B cell (primary cell): Measurements from ENCODE around the gene DNM2. TPM values are rescaled to one million over a fixed set of nuclear protein-coding genes. Genes with fewer than 3 reads are reported as not detected.

Experiments
- ATAC-seq: fragments of 200-7000 bp; cut with Tn5 transposase; one replicate; pipeline ENCODE4 v1.10.0; 2021; ENCODE audit warnings: low read depth, mild to moderate bottlenecking, moderate number of reproducible peaks, moderate library complexity
- CTCF ChIA-PET: fragments of 350-600 bp; sonication (Branson Sonifier 250); formaldehyde crosslinking; loops from one replicate; lab custom pipeline; 2021; ENCODE audit warnings: antibody characterized with exemption, inconsistent platforms; lab: Charles Lee
- POLR2A ChIA-PET: fragments of 350-600 bp; sonication (Branson Sonifier 250); formaldehyde crosslinking; loops from one replicate; lab custom pipeline; 2021; ENCODE audit warnings: antibody characterized with exemption; lab: Charles Lee
- DNase-seq: peaks from one replicate; pipeline ENCODE4 v3.0.0; 2013
- H2AFZ ChIP-seq: 2 replicates; pipeline ENCODE4 v1.6.1; 2012; ENCODE audit warnings: mild to moderate bottlenecking, low read depth, low read length; ENCODE audit not compliant: insufficient read depth, poor library complexity, severe bottlenecking
- H3K27ac ChIP-seq, 2 donors: 1 replicate in 1 of 2; 2 replicates in 1 of 2; pipeline ENCODE4 v1.5.1; 2012 to 2013; ENCODE audit warnings: low read length in 2 of 2, mild to moderate bottlenecking in 2 of 2, moderate library complexity in 1 of 2
- H3K27me3 ChIP-seq, 4 experiments: fragments of 200-600 bp in 1 of 4; sonication (generic) in 1 of 4; replicated peaks in 1 of 4; 1 replicate in 2 of 4; 2 replicates in 2 of 4; pipeline versions ENCODE4 v1.6.1 to v1.7.0; 2013 to 2016; ENCODE audit warnings: low read length in 3 of 4, mild to moderate bottlenecking in 2 of 4, mixed read lengths in 1 of 4, moderate library complexity in 1 of 4; ENCODE audit not compliant: insufficient read depth in 4 of 4, control insufficient read depth in 3 of 4; ENCODE audit errors: control extremely low read depth in 1 of 4
- H3K36me3 ChIP-seq, 2 experiments: replicated peaks in 1 of 2; 1 replicate in 1 of 2; 2 replicates in 1 of 2; pipeline versions ENCODE4 v1.6.1 to v1.7.1; 2013; ENCODE audit warnings: low read length in 1 of 2; ENCODE audit not compliant: insufficient read depth in 2 of 2, control insufficient read depth in 1 of 2; ENCODE audit errors: control extremely low read depth in 1 of 2, extremely low read depth in 1 of 2
- H3K4me1 ChIP-seq, 2 donors: fragments of 200-600 bp in 1 of 2; sonication (generic) in 1 of 2; 1 replicate in 1 of 2; 2 replicates in 1 of 2; pipeline versions ENCODE4 v1.5.1 to v1.6.1; 2013 to 2017; ENCODE audit warnings: low read length in 2 of 2; ENCODE audit not compliant: control insufficient read depth in 2 of 2, insufficient read depth in 2 of 2
- H3K4me2 ChIP-seq: replicated peaks from 2 replicates; pipeline ENCODE3; 2012; ENCODE audit warnings: mild to moderate bottlenecking, low read depth, low read length; ENCODE audit not compliant: poor library complexity, severe bottlenecking
- H3K4me3 ChIP-seq, 5 experiments: fragments of 200-600 bp in 1 of 5; sonication (generic) in 1 of 5; 1 replicate in 3 of 5; 2 replicates in 2 of 5; pipeline versions ENCODE4 v1.5.1 to v1.7.0; 2011 to 2016; ENCODE audit warnings: low read length in 4 of 5, mild to moderate bottlenecking in 4 of 5, low read depth in 2 of 5, control low read depth in 1 of 5, moderate library complexity in 1 of 5; ENCODE audit not compliant: insufficient read depth in 1 of 5; ENCODE audit errors: control extremely low read depth in 1 of 5, extremely low read depth in 1 of 5
- H3K79me2 ChIP-seq: fragments of 200-600 bp; sonication (generic); one replicate; pipeline ENCODE4 v1.6.0; 2016; ENCODE audit warnings: low read length; ENCODE audit not compliant: control insufficient read depth, insufficient read depth
- H3K9ac ChIP-seq: fragments of 200-600 bp; sonication (generic); 2 replicates; pipeline ENCODE4 v1.6.1; 2017; ENCODE audit warnings: mild to moderate bottlenecking, low read length, moderate library complexity
- H3K9me3 ChIP-seq, 3 donors: one replicate each; pipeline versions ENCODE4 v1.6.1 to v1.7.1; 2013; ENCODE audit warnings: low read length in 2 of 3; ENCODE audit not compliant: control insufficient read depth in 2 of 3, insufficient read depth in 1 of 3; ENCODE audit errors: control extremely low read depth in 1 of 3
- H4K20me1 ChIP-seq: 2 replicates; pipeline ENCODE4 v1.6.0; 2012; ENCODE audit warnings: mild to moderate bottlenecking, low read length; ENCODE audit not compliant: insufficient read depth, control insufficient read depth, poor library complexity, severe bottlenecking
- H3K27ac Mint-ChIP-seq: one replicate; pipeline ENCODE4 v1.8.0; 2021; ENCODE audit warnings: mixed read lengths
- H3K27me3 Mint-ChIP-seq: one replicate; pipeline ENCODE4 v1.8.0; 2021; ENCODE audit warnings: mixed read lengths
- H3K4me1 Mint-ChIP-seq: one replicate; pipeline ENCODE4 v1.8.0; 2021; ENCODE audit warnings: mixed read lengths
- H3K4me3 Mint-ChIP-seq: one replicate; pipeline ENCODE4 v1.8.0; 2021; ENCODE audit warnings: mixed read lengths
- H3K9me3 Mint-ChIP-seq: one replicate; pipeline ENCODE4 v1.8.0; 2022; ENCODE audit warnings: mixed read lengths; ENCODE audit not compliant: insufficient read depth
- CTCF ChIP-seq: fragments of 200-600 bp; IDR thresholded peaks from one replicate; pipeline ENCODE4 v1.8.0; 2022; ENCODE audit warnings: antibody characterized with exemption, mild to moderate bottlenecking
- EZH2 ChIP-seq: IDR thresholded peaks from 2 replicates; pipeline ENCODE4 v1.6.1; 2012; ENCODE audit warnings: borderline replicate concordance, low read depth, mild to moderate bottlenecking, moderate library complexity, low read length; ENCODE audit not compliant: insufficient read depth, poor library complexity, severe bottlenecking
- WGBS: methylation state at CpG from one replicate; pipeline ENCODE4 v1.1.5; 2013; ENCODE audit warnings: missing lambda C conversion rate; ENCODE audit not compliant: insufficient coverage; 5-methylcytosine and 5-hydroxymethylcytosine counted together
- intact Hi-C: fragments of 100-400 bp; cut with micrococcal nuclease; formaldehyde crosslinking; loops from one replicate; pipeline ENCODE4 v1.10.0; 2022
- polyA plus RNA-seq: library from polyadenylated mRNA; depleted of rRNA; stranded (reverse); fragments of >200 nt; gene quantifications from 2 replicates; pipeline ENCODE4 v1.2.3, GENCODE V29; 2012
- total RNA-seq, 2 donors: library from RNA; stranded (reverse); fragments of 120-200 nt in 1 of 2; gene quantifications; 1 replicate in 1 of 2; 2 replicates in 1 of 2; pipeline versions ENCODE4 v1.2.3 to v1.2.4, GENCODE V29; 2013 to 2022

The DNM2 gene
- total and polyA plus RNA-seq, 2 donors (not counting 1 experiment from before 2014, with no cell fraction given): 163 to 353 TPM

GRCh38 chr19:10835089-10835753 is 117.3 kb downstream of the DNM2 start:
- no peak for DNase-seq
- H4K20me1 ChIP-seq: peaks cover 7% of the 10 kb centered on the region
- H3K9me3 ChIP-seq: peaks cover 1 to 31% (median 9%) of the 10 kb centered on the region in 3 donors
- no peaks in the 10 kb centered on the region for H3K27me3 Mint-ChIP-seq
- peaks cover 14% of the 10 kb centered on the region for H3K4me1 Mint-ChIP-seq
- H3K79me2 ChIP-seq: no peaks in the 10 kb centered on the region
- no peak for ATAC-seq
- H3K4me2 ChIP-seq: peak overlapping the region; percentile 87
- peak overlapping the region; percentile 85 for H2AFZ ChIP-seq
- no peaks in the 10 kb centered on the region for H3K27me3 ChIP-seq
- ChIA-PET POLR2A (interaction anchor here (0.5 to 2.0 kb wide), 14 partner anchors 12 to 747 kb away, joined by 3 to 18 read pairs (median 4); partner anchors contain the start of genes CARM1, DNM2, KRI1 and QTRT1), CTCF (interaction anchor here (0.6 to 5.0 kb wide), 7 partner anchors 11 to 136 kb away, joined by 3 to 62 read pairs (median 4); partner anchors contain the start of genes CARM1 and DNM2)
- H3K27ac Mint-ChIP-seq: peak overlapping the region; percentile 100
- peaks cover 0 to 17% of the 10 kb centered on the region in 2 experiments for H3K36me3 ChIP-seq
- H3K9me3 Mint-ChIP-seq: peaks cover 6% of the 10 kb centered on the region
- WGBS: 72% methylated on average over 32 of the region's 32 CpGs
- intact Hi-C loops: loop anchor here (1.0 to 5.0 kb wide), 2 partner anchors 76 to 1018 kb away; partner anchors contain the start of gene FBXL12
- H3K27ac ChIP-seq: peak overlapping the region; percentile 95 to 97
- TF ChIP-seq CTCF (no peak), EZH2 (no peak)
- peak overlapping the region; percentile 92 for H3K9ac ChIP-seq
- peak overlapping the region in 4 of 5 experiments; percentile 91 to 97 (median 95) for H3K4me3 ChIP-seq
- peak overlapping the region; percentile 96 for H3K4me3 Mint-ChIP-seq
- H3K4me1 ChIP-seq: peaks cover 7 to 17% of the 10 kb centered on the region in 2 donors
